Measurements from ENCODE around the gene MESD.

MESD gene

GRCh38 chr15:80972276-80972675 lies 17.3 kb downstream of the MESD start:
- no peak overlapping the region for H3K4me3 ChIP-seq (ENCODE audit: low read depth, low read length)
- DNase-seq (ENCODE audit: low read depth), result no peak
- TF ChIP-seq CTCF (IDR thresholded peaks at IDR 0.05; ENCODE audit: low read depth, low read length, missing control alignments), result no peak

- H3K4me3 ChIP-seq (ENCODE audit: low read depth, low read length), result no peak overlapping the region
- no peak for TF ChIP-seq CTCF (IDR thresholded peaks at IDR 0.05; ENCODE audit: low read depth, low read length, missing control alignments)
- no peak for DNase-seq (ENCODE audit: low read depth)
Measured at GRCh38 chr15:80971143-80971542, 18.5 kb downstream of the MESD start.

DNA sequence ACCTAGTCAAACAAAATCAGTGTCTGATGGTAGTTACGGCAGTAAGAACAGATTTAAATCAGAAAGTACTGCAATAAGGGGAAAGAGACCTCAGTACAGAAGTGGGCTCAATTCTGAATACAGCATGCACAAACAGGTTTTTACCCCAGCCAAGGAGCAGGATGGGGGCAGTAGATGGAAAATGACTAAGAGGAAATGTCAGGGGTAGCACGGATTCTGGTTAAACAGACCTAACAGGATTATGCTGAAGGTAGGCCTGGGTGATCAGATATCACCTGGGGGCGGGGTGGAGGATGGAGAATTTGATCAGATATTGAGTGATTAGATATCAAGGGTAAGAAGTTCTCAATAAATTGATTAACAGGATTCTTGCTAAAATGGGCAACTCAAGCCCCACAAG lies 19.0 kb downstream of the MESD start:
- no peak for TF ChIP-seq CTCF (IDR thresholded peaks at IDR 0.05; ENCODE audit: low read depth, low read length, missing control alignments)
- no peak for DNase-seq (ENCODE audit: low read depth)

GRCh38 chr15:80970018-80970657 lies 19.5 kb downstream of the MESD start:
- peak; percentile 79 for TF ChIP-seq CTCF (IDR thresholded peaks at IDR 0.05; ENCODE audit: low read depth, low read length, missing control alignments)
- DNase-seq (ENCODE audit: low read depth), result no peak
- H3K4me3 ChIP-seq (ENCODE audit: low read depth, low read length), result no peak overlapping the region

More for the DNA sequence above, 19.0 kb downstream of the MESD start:
- H3K4me3 ChIP-seq (ENCODE audit: low read depth, low read length), result no peak overlapping the region

- H3K4me3 ChIP-seq (ENCODE audit: low read depth, low read length), result no peak overlapping the region
- no peak for DNase-seq (ENCODE audit: low read depth)
- TF ChIP-seq CTCF (IDR thresholded peaks at IDR 0.05; ENCODE audit: low read depth, low read length, missing control alignments), result no peak
Measured at GRCh38 chr15:80969316-80969715, 20.3 kb downstream of the MESD start.

DNA sequence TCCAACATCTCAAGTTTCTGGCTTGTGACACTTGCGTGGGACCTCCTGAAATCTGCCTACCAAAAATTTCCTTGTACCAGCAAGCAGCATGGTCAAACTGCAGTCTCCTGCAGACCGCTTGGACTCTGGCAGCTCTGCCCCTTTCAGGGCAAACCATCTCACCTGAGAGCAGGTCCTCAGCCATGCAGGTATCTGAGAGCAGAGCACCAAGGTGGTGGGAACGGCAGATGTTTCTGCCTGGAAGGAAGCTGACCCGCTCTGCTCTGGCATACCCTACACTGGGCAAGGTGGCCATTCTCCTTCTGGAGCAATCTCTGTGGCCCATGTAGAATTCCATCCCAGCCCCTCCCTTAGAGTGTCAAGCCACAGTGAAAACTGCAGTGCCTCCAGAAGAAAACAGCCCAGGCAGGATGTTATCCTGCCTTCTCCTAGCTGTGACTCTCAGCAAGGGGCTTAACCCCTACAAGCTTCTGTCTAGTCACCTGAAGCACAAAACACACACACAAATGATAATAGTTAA lies 21.6 kb downstream of the MESD start:
- no peak for TF ChIP-seq CTCF (IDR thresholded peaks at IDR 0.05; ENCODE audit: low read depth, low read length, missing control alignments)
- no peak for DNase-seq (ENCODE audit: low read depth)
- no peak overlapping the region for H3K4me3 ChIP-seq (ENCODE audit: low read depth, low read length)

- no peak for DNase-seq (ENCODE audit: low read depth)
- no peak overlapping the region for H3K4me3 ChIP-seq (ENCODE audit: low read depth, low read length)
- TF ChIP-seq CTCF (IDR thresholded peaks at IDR 0.05; ENCODE audit: low read depth, low read length, missing control alignments), result no peak
Measured at GRCh38 chr15:80967451-80967850, 22.2 kb downstream of the MESD start.
